DLD1 (cell line): ENCODE results near the gene SH3BP5.

Experiments
- in situ Hi-C: cut with HindIII; loops from 2 replicates; pipeline ENCODE4 v1.10.0; 2017; ENCODE audit warnings: low sequenced_read_pairs

The SH3BP5 gene

GRCh38 chr3:15300323-15301078 is 31.9 kb downstream of the SH3BP5 start:
- in situ Hi-C loops, result no loop called here

- in situ Hi-C loops, result no loop called here
These were observed 33.4 kb downstream of the SH3BP5 start for GRCh38 chr3:15299036-15299435.

GRCh38 chr3:15298504-15298903 is 33.9 kb downstream of the SH3BP5 start:
- in situ Hi-C loops, result no loop called here

- in situ Hi-C loops, result no loop called here
These were observed 34.6 kb downstream of the SH3BP5 start for GRCh38 chr3:15297608-15298350.

- in situ Hi-C loops, result no loop called here
These were observed 36.9 kb downstream of the SH3BP5 start for GRCh38 chr3:15295506-15295905.

- in situ Hi-C loops, result no loop called here
These were observed 37.5 kb downstream of the SH3BP5 start for GRCh38 chr3:15294929-15295328.

- in situ Hi-C loops, result no loop called here
These were observed 39.4 kb downstream of the SH3BP5 start for GRCh38 chr3:15292765-15293522.

GRCh38 chr3:15291589-15292541 is 40.5 kb downstream of the SH3BP5 start:
- in situ Hi-C loops, result no loop called here

GRCh38 chr3:15290736-15291135 is 41.6 kb downstream of the SH3BP5 start:
- in situ Hi-C loops, result no loop called here

- in situ Hi-C loops, result no loop called here
These were observed 42.7 kb downstream of the SH3BP5 start for GRCh38 chr3:15289661-15290060.

- in situ Hi-C loops, result no loop called here
These were observed 43.9 kb downstream of the SH3BP5 start for GRCh38 chr3:15288331-15289035.

- in situ Hi-C loops, result no loop called here
These were observed 44.6 kb downstream of the SH3BP5 start for GRCh38 chr3:15287565-15288330.

- in situ Hi-C loops, result no loop called here
These were observed 46.4 kb downstream of the SH3BP5 start for GRCh38 chr3:15286022-15286421.

GRCh38 chr3:15284121-15284889 is 48.1 kb downstream of the SH3BP5 start:
- in situ Hi-C loops, result no loop called here

GRCh38 chr3:15283702-15284101 is 48.7 kb downstream of the SH3BP5 start:
- in situ Hi-C loops, result no loop called here

GRCh38 chr3:15281817-15282216 is 50.6 kb downstream of the SH3BP5 start:
- in situ Hi-C loops, result no loop called here

GRCh38 chr3:15280853-15281532 is 51.4 kb downstream of the SH3BP5 start:
- in situ Hi-C loops, result no loop called here
